Spleen (tissue), 11 donors: ENCODE results near the gene ARHGAP20. TPM values are rescaled to one million over a fixed set of nuclear protein-coding genes. Genes with fewer than 3 reads are reported as not detected.

Source experiments
- DNase-seq: peaks from one replicate; pipeline ENCODE4 v3.0.0-alpha.2; 2020
- H3K27ac ChIP-seq, 8 donors: fragments of 200-600 bp; sonication (generic) in 7 of 8; 1 replicate in 4 of 8; 2 replicates in 4 of 8; pipeline versions ENCODE4 v1.5.0 to v1.8.0; 2016 to 2021; ENCODE audit warnings: inconsistent platforms in 4 of 8, mild to moderate bottlenecking in 4 of 8, moderate library complexity in 1 of 8
- H3K27me3 ChIP-seq, 7 donors: fragments of 200-600 bp; sonication (generic) in 6 of 7; replicated peaks in 1 of 7; 1 replicate in 4 of 7; 2 replicates in 3 of 7; pipeline versions ENCODE4 v1.5.0 to v1.8.0; 2016 to 2021; ENCODE audit warnings: inconsistent platforms in 3 of 7, mild to moderate bottlenecking in 1 of 7
- H3K36me3 ChIP-seq, 6 donors: fragments of 200-600 bp; sonication (generic) in 5 of 6; 1 replicate in 4 of 6; 2 replicates in 2 of 6; pipeline versions ENCODE4 v1.5.0 to v1.8.0; 2016 to 2021; ENCODE audit warnings: inconsistent platforms in 2 of 6
- H3K4me1 ChIP-seq, 6 donors: fragments of 200-600 bp; sonication (generic) in 5 of 6; 1 replicate in 3 of 6; 2 replicates in 3 of 6; pipeline versions ENCODE4 v1.5.0 to v1.8.0; 2016 to 2021; ENCODE audit warnings: inconsistent platforms in 3 of 6
- H3K4me3 ChIP-seq, 8 donors: fragments of 200-600 bp; sonication (generic) in 7 of 8; 1 replicate in 4 of 8; 2 replicates in 4 of 8; pipeline versions ENCODE4 v1.5.0 to v1.8.0; 2016 to 2021; ENCODE audit warnings: inconsistent platforms in 4 of 8, mild to moderate bottlenecking in 4 of 8, moderate library complexity in 2 of 8
- H3K9me3 ChIP-seq, 8 donors: fragments of 200-600 bp; sonication (generic) in 7 of 8; 1 replicate in 4 of 8; 2 replicates in 4 of 8; pipeline versions ENCODE4 v1.5.0 to v1.8.0; 2016 to 2021; ENCODE audit warnings: inconsistent platforms in 4 of 8
- CTCF ChIP-seq, 11 experiments: fragments of 200-600 bp in 7 of 11; fragments of 450-650 bp in 4 of 11; sonication (generic) in 4 of 11; IDR thresholded peaks in 8 of 11; conservative IDR thresholded peaks in 3 of 11; 1 replicate in 7 of 11; 2 replicates in 4 of 11; pipeline versions ENCODE4 v1.4.0 to v1.8.0; 2016 to 2021; ENCODE audit warnings: antibody characterized with exemption in 11 of 11, inconsistent platforms in 4 of 11, mild to moderate bottlenecking in 1 of 11
- POLR2A ChIP-seq, 3 donors: fragments of 450-650 bp; IDR thresholded peaks; one replicate each; pipeline ENCODE4 v1.5.1; 2017; ENCODE audit warnings: antibody characterized with exemption in 3 of 3, mild to moderate bottlenecking in 1 of 3
- POLR2AphosphoS5 ChIP-seq, 3 donors: sonication (generic); formaldehyde crosslinking; IDR thresholded peaks; one replicate each; pipeline ENCODE4 v1.5.1; 2017; ENCODE audit warnings: antibody characterized with exemption in 3 of 3
- WGBS, 5 donors: extraction: QIAGEN DNeasy Blood & Tissue Kit in 3 of 5; methylation state at CpG; one replicate each; pipeline versions ENCODE4 v1.1.5 to v1.1.7; 2013 to 2018; 5-methylcytosine and 5-hydroxymethylcytosine counted together
- intact Hi-C: fragments of 100-400 bp; cut with DNase I; formaldehyde crosslinking; loops from one replicate; pipeline ENCODE4 v1.15.0; 2023; ENCODE audit warnings: low total_unique reads
- polyA plus RNA-seq, 3 donors: library from polyadenylated mRNA; stranded (reverse); fragments of 200-250 nt; gene quantifications; one replicate each; pipeline ENCODE4 v1.2.1, GENCODE V29; 2013
- total RNA-seq, 7 donors: library from RNA; depleted of rRNA in 3 of 7; stranded (reverse); fragments of >200 nt in 3 of 7; fragmentation: NEBNext Ultra II Directional in 4 of 7; extraction: Animal tissue kit (Norgen Biotek cat#: 25700) in 4 of 7; gene quantifications; one replicate each; pipeline versions ENCODE4 v1.1.0 to v1.2.1, GENCODE V29; 2016 to 2021
- donor health status: healthy with polysubstance abuse.
- donor health status: DM: no; HTN: no; CAD: no; lungs with moderate emphysema.
- donor health status: DM: no; HTN: no; CAD: no.
- donor health status: Bipolar disorder and iron deficiency.
- donor health status: healthy.
- donor health status: DM: no; HTN: no; CAD: no.
- donor health status: DM: yes; HTN: yes; CAD: no.

Gene ARHGAP20
- total and polyA plus RNA-seq, 10 donors, result 0.15 to 11.0 (median 1.5) TPM

DNA sequence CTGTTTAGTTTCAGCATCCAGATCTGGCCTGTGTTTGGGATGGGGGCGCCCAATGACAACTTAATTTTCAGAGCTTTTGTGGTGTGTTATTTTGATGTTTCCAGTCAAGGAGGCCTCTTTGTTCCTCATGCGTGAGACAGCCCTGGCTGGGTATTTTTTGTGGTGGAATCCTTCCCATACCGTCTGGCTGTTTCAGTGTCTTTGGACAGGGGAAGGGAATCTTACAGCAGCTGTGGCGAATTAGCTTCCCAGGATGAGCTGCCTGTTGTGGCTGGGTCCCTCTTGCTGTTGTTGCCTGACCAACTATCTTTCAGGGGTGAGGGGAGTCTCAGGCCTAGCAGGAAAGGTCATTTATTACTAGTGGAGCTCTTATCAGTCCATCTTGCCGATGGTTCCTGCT lies 138.8 kb downstream of the ARHGAP20 start:
- Histone ChIP-seq H3K36me3 (no peaks in the 10 kb centered on the region), H3K27ac (no peak overlapping the region), H3K27me3 (no peaks in the 10 kb centered on the region), H3K9me3 (no peaks in the 10 kb centered on the region), H3K4me1 (no peaks in the 10 kb centered on the region), H3K4me3 (no peak overlapping the region)
- intact Hi-C loops, result loop anchor here (10.0 kb wide), 1 partner anchor 69 kb away; no protein-coding TSS in a partner anchor
- TF ChIP-seq POLR2A (IDR thresholded peaks at IDR 0.05) (no peak), CTCF (IDR thresholded peaks at IDR 0.05 in 8 of 11, conservative IDR thresholded peaks at IDR 0.05 in 3 of 11) (no peak), POLR2AphosphoS5 (IDR thresholded peaks at IDR 0.05) (no peak)
- WGBS, 5 donors, result 75 to 91% (median 84%) methylated on average over 5 of the region's 5 CpGs
- no peak for DNase-seq

DNA sequence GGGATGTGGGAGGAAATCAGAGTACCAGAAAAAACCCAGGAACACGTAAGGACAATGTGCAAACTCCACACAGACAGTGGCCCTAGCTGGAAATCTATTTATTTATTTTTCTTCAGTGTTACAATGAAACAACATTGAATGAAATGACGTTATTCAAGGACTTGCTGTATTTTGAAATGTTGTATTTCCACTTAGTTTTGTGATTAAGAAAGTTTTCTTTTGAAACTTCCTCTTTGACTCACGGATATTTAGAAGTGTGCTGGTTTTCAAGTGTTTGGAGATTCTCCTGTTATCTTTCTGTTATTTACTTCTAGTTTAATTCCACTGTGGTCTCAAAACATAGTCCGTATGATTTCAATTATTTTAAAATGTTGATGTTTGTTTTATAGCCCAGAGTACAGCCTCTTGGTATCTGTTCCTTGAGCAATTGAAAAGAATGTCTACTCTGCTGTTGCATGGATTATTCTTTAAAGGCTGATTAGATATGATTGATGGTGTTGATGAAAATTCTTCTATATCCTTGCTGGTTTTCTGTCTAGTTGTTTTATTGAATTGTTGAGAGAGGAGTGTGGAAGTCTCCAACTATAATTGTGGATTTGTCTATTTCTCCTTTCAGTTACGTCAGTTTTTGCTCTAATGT lies 141.0 kb downstream of the ARHGAP20 start:
- no peak for DNase-seq
- Histone ChIP-seq H3K4me3 (no peak overlapping the region), H3K9me3 (no peaks in the 10 kb centered on the region), H3K36me3 (no peaks in the 10 kb centered on the region), H3K27ac (no peak overlapping the region), H3K27me3 (no peaks in the 10 kb centered on the region), H3K4me1 (no peaks in the 10 kb centered on the region)
- 53 to 79% (median 71%) methylated on average over 5 of the region's 5 CpGs for WGBS, 5 donors
- intact Hi-C loops, result loop anchor here (10.0 kb wide), 1 partner anchor 66 kb away; no protein-coding TSS in a partner anchor
- no peak for TF ChIP-seq CTCF (IDR thresholded peaks at IDR 0.05 in 8 of 11, conservative IDR thresholded peaks at IDR 0.05 in 3 of 11)
- TF ChIP-seq POLR2AphosphoS5 (IDR thresholded peaks at IDR 0.05), result no peak
- TF ChIP-seq POLR2A (IDR thresholded peaks at IDR 0.05), result no peak

DNA sequence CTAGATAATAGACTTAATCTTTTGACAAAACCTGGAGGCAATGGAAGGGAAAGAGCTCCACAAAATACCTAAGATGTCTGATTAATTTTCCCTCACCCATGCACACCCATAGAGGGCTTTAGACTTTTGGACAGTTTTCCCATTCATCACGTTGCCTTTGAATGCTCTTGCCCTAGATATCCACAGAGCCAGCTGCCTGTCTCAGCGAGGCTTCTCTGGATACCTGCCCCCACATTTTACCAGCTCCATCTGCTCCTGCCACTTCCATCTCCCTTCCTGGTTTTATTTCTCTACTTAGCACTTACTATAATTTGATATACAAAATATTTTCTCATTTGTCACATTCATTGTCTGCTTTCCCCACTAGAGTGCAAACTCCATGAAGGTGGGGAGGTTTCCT lies 145.7 kb downstream of the ARHGAP20 start:
- intact Hi-C loops, result no loop called here
- no peak for DNase-seq
- Histone ChIP-seq H3K27me3 (no peaks in the 10 kb centered on the region), H3K9me3 (no peaks in the 10 kb centered on the region), H3K4me3 (no peak overlapping the region), H3K36me3 (no peaks in the 10 kb centered on the region), H3K4me1 (no peaks in the 10 kb centered on the region), H3K27ac (no peak overlapping the region)
- 54 to 74% (median 73%) methylated on average over 2 of the region's 2 CpGs for WGBS, 5 donors
- no peak for TF ChIP-seq CTCF (IDR thresholded peaks at IDR 0.05 in 8 of 11, conservative IDR thresholded peaks at IDR 0.05 in 3 of 11)
- TF ChIP-seq POLR2AphosphoS5 (IDR thresholded peaks at IDR 0.05), result no peak
- no peak for TF ChIP-seq POLR2A (IDR thresholded peaks at IDR 0.05)

DNA sequence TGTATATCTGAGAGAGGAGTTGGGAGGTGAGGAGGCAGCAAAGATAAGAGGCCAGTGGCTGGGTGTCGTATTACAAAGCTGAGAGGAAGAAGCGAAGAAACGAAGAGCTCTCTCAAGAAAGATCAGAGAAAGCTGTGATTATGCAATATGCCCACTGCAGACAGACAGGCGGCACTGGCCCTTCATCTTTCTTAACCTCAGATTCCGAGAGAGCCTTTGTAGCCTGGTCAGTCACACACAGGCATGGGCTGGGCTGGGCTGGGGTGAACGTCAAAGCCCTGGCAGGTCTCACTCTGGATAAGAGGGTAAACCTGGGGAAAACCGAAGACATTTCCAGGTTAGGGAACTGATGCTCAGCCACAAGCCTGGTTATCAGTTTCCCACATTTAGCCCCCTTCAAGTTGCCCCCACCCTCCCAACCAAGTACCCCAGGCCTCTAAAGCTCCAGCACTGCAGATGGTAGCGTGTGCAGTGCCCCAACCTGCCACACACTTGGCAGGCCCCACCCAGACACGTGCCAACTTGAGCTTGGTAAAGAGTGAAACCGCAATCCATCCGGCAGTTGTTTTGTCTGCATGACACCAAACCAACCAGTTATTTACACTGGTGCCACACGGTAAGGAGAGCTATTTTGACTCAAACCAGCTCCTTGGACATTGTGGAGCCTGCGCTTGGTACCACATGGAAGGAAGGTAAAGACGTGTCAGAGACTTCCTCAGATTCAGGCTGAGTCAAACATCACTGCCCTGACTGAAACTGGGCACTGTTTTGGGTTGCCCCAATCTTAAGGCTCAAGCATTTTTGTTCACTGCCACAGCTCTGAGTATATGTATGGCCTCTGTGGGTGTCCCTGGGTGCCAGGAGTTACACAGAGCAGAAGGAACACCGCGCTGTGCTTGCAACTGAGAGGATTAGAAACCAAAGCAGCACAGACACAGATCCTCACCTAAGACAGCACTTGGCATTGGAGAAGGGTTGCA lies 146.6 kb downstream of the ARHGAP20 start:
- Histone ChIP-seq H3K4me1 (no peaks in the 10 kb centered on the region), H3K4me3 (no peak overlapping the region), H3K27me3 (no peaks in the 10 kb centered on the region), H3K9me3 (no peaks in the 10 kb centered on the region), H3K36me3 (no peaks in the 10 kb centered on the region), H3K27ac (no peak overlapping the region)
- TF ChIP-seq CTCF (IDR thresholded peaks at IDR 0.05 in 8 of 11, conservative IDR thresholded peaks at IDR 0.05 in 3 of 11), result no peak
- no peak for TF ChIP-seq POLR2A (IDR thresholded peaks at IDR 0.05)
- TF ChIP-seq POLR2AphosphoS5 (IDR thresholded peaks at IDR 0.05), result no peak
- WGBS, 5 donors, result 66 to 80% (median 69%) methylated on average over 16 of the region's 16 CpGs
- DNase-seq, result no peak
- intact Hi-C loops, result no loop called here
